AG04450 (cell line): ENCODE data around the gene PDE7B. TPM values are rescaled to one million over a fixed set of nuclear protein-coding genes. Genes with fewer than 3 reads are reported as not detected.

Source experiments
- CTCF ChIA-PET: fragments of 300-600, 350-600 bp; formaldehyde crosslinking; extraction: SDS; loops from one replicate; lab custom pipeline; 2022; ENCODE audit warnings: antibody characterized with exemption, inconsistent platforms; lab: Charles Lee
- POLR2A ChIA-PET: fragments of 350-600 bp; formaldehyde crosslinking; extraction: SDS; loops from one replicate; lab custom pipeline; 2021; ENCODE audit warnings: antibody characterized with exemption, inconsistent platforms; lab: Yijun Ruan, JAX
- DNase-seq: peaks from one replicate; pipeline ENCODE4 v3.0.0-alpha.2; 2011; ENCODE audit warnings: low read depth, low spot score
- H3K27ac ChIP-seq: one replicate; pipeline ENCODE4 v1.5.1; 2012; ENCODE audit warnings: low read depth, low read length, control low read depth
- H3K27me3 ChIP-seq: one replicate; pipeline ENCODE4 v1.6.0; 2012; ENCODE audit warnings: low read length; ENCODE audit not compliant: control insufficient read depth, insufficient read depth
- H3K4me3 ChIP-seq: 2 replicates; pipeline ENCODE4 v1.5.1; 2011; ENCODE audit warnings: mild to moderate bottlenecking, low read depth, low read length, control low read depth
- H3K9me3 ChIP-seq: 2 replicates; pipeline ENCODE4 v1.5.1; 2012; ENCODE audit warnings: low read length; ENCODE audit not compliant: control insufficient read depth, insufficient read depth
- CTCF ChIP-seq: IDR thresholded peaks from 2 replicates; pipeline ENCODE4 v1.5.1; 2011; ENCODE audit warnings: low read depth, low read length, control low read depth, inconsistent platforms
- polyA plus RNA-seq: library from polyadenylated mRNA; depleted of rRNA; stranded (reverse); fragments of >200 nt; gene quantifications from 2 replicates; pipeline ENCODE4 v1.2.3, GENCODE V29; 2011

The PDE7B gene
- polyA plus RNA-seq, 1 experiment: 17.4 TPM

GRCh38 chr6:135939208-135939591 is 87.7 kb downstream of the PDE7B start:
- ChIA-PET POLR2A (no interaction called here), CTCF (interaction anchor here (1.1 to 3.4 kb wide), 4 partner anchors 13 to 287 kb away, joined by 3 to 17 read pairs (median 4); no protein-coding TSS in a partner anchor)
- Histone ChIP-seq H3K4me3 (no peak overlapping the region), H3K9me3 (no peaks in the 10 kb centered on the region), H3K27ac (no peak overlapping the region), H3K27me3 (no peaks in the 10 kb centered on the region)
- TF ChIP-seq CTCF: no peak
- DNase-seq: no peak

GRCh38 chr6:135940616-135941167 is 89.2 kb downstream of the PDE7B start:
- Histone ChIP-seq H3K27me3 (no peaks in the 10 kb centered on the region), H3K27ac (no peak overlapping the region), H3K4me3 (no peak overlapping the region), H3K9me3 (no peaks in the 10 kb centered on the region)
- no peak for TF ChIP-seq CTCF
- no peak for DNase-seq
- ChIA-PET POLR2A (no interaction called here), CTCF (no interaction called here)

- H3K9me3 ChIP-seq: no peaks in the 10 kb centered on the region
- ChIA-PET POLR2A (no interaction called here), CTCF (no interaction called here)
- H3K27ac ChIP-seq: no peak overlapping the region
- no peaks in the 10 kb centered on the region for H3K27me3 ChIP-seq
- DNase-seq: no peak
- no peak for TF ChIP-seq CTCF
- no peak overlapping the region for H3K4me3 ChIP-seq
Observed at GRCh38 chr6:135941275-135942025, 89.9 kb downstream of the PDE7B start.

- ChIA-PET POLR2A (no interaction called here), CTCF (interaction anchor here (1.1 kb wide), 1 partner anchor 282 kb away, joined by 3 read pairs; no protein-coding TSS in a partner anchor)
- Histone ChIP-seq H3K27ac (no peak overlapping the region), H3K9me3 (no peaks in the 10 kb centered on the region), H3K4me3 (no peak overlapping the region), H3K27me3 (no peaks in the 10 kb centered on the region)
- DNase-seq: no peak
- no peak for TF ChIP-seq CTCF
Observed at GRCh38 chr6:135944120-135944519, 92.6 kb downstream of the PDE7B start.

GRCh38 chr6:135946674-135947073 is 95.2 kb downstream of the PDE7B start:
- no peak for TF ChIP-seq CTCF
- POLR2A ChIA-PET: no interaction called here
- Histone ChIP-seq H3K27ac (no peak overlapping the region), H3K9me3 (no peaks in the 10 kb centered on the region), H3K27me3 (no peaks in the 10 kb centered on the region), H3K4me3 (no peak overlapping the region)
- CTCF ChIA-PET: interaction anchor here (0.5 kb wide), 1 partner anchor 33 kb away, joined by 3 read pairs; no protein-coding TSS in a partner anchor
- DNase-seq: no peak
